Tibial artery (tissue), 4 donors: ENCODE results near the gene DCST1.

Source experiments
- DNase-seq, 2 donors: peaks; one replicate each; pipeline ENCODE4 v3.0.0-alpha.2; 2019
- H3K27ac ChIP-seq, 2 donors: fragments of 200-600 bp; sonication (generic) in 1 of 2; 1 replicate in 1 of 2; 2 replicates in 1 of 2; pipeline ENCODE4 v1.5.1; 2018 to 2019; ENCODE audit warnings: mild to moderate bottlenecking in 1 of 2
- H3K27me3 ChIP-seq, 2 donors: fragments of 200-600 bp; sonication (generic) in 1 of 2; one replicate each; pipeline versions ENCODE4 v1.5.1 to v1.6.0; 2016 to 2019
- H3K36me3 ChIP-seq, 3 donors: fragments of 200-600 bp; sonication (generic) in 2 of 3; one replicate each; pipeline ENCODE4 v1.5.1; 2016 to 2019; ENCODE audit warnings: mild to moderate bottlenecking in 2 of 3
- H3K4me1 ChIP-seq, 4 donors: fragments of 200-600 bp; sonication (generic) in 2 of 4; 1 replicate in 3 of 4; 2 replicates in 1 of 4; pipeline ENCODE4 v1.5.1; 2016 to 2019
- H3K4me3 ChIP-seq, 2 donors: fragments of 200-600 bp; sonication (generic) in 1 of 2; 1 replicate in 1 of 2; 2 replicates in 1 of 2; pipeline ENCODE4 v1.5.1; 2018 to 2019; ENCODE audit warnings: mild to moderate bottlenecking in 2 of 2
- H3K9me3 ChIP-seq, 3 donors: fragments of 200-600 bp; sonication (generic) in 1 of 3; one replicate each; pipeline ENCODE4 v1.5.1; 2016 to 2019
- CTCF ChIP-seq, 2 experiments: fragments of 200-600 bp in 1 of 2; fragments of 450-650 bp in 1 of 2; IDR thresholded peaks; one replicate each; pipeline ENCODE4 v1.5.1; 2017 to 2019; ENCODE audit warnings: antibody characterized with exemption in 2 of 2, mild to moderate bottlenecking in 1 of 2, moderate library complexity in 1 of 2
- intact Hi-C: fragments of 100-400 bp; cut with DNase I; formaldehyde crosslinking; loops from one replicate; pipeline ENCODE4 v1.15.0; 2023; ENCODE audit warnings: low total_unique reads

The DCST1 gene

GRCh38 chr1:155002464-155003226 is 31.0 kb upstream of the DCST1 start, which contains the start of gene ZBTB7B:
TSS of gene ZBTB7B (plus strand) at chr1:155002802. CDS start at chr1:155014661, 11,859 bp downstream.
- Histone ChIP-seq H3K27ac (peak within 1 kb of the TSS; percentile 95 to 96), H3K36me3 (no peaks in the 10 kb centered on the region), H3K4me3 (peak within 1 kb of the TSS; percentile 87 to 96), H3K9me3 (no peaks in the 10 kb centered on the region), H3K4me1 (peaks cover 0 to 57% (median 55%) of the 10 kb centered on the region in 4 donors), H3K27me3 (no peaks in the 10 kb centered on the region)
- no peak for TF ChIP-seq CTCF (IDR thresholded peaks at IDR 0.05)
- peak in 1 of 2 donors; percentile 49 for DNase-seq
- intact Hi-C loops = no loop called here

GRCh38 chr1:155003227-155003765 is 30.3 kb upstream of the DCST1 start:
- H3K27me3 ChIP-seq = no peaks in the 10 kb centered on the region
- H3K27ac ChIP-seq = peak overlapping the region; percentile 95 to 96
- H3K4me1 ChIP-seq = peaks cover 0 to 63% (median 61%) of the 10 kb centered on the region in 4 donors
- peak overlapping the region; percentile 87 to 96 for H3K4me3 ChIP-seq
- no peaks in the 10 kb centered on the region for H3K9me3 ChIP-seq
- TF ChIP-seq CTCF (IDR thresholded peaks at IDR 0.05) = no peak
- intact Hi-C loops = no loop called here
- no peaks in the 10 kb centered on the region for H3K36me3 ChIP-seq
- peak in 1 of 2 donors; percentile 55 for DNase-seq

GRCh38 chr1:155003766-155004351 is 29.8 kb upstream of the DCST1 start:
- no peak for TF ChIP-seq CTCF (IDR thresholded peaks at IDR 0.05)
- Histone ChIP-seq H3K36me3 (no peaks in the 10 kb centered on the region), H3K27me3 (no peaks in the 10 kb centered on the region), H3K4me3 (peak overlapping the region; percentile 87 to 96), H3K9me3 (no peaks in the 10 kb centered on the region), H3K27ac (peak overlapping the region; percentile 95 to 96), H3K4me1 (peaks cover 0 to 66% (median 62%) of the 10 kb centered on the region in 4 donors)
- intact Hi-C loops = no loop called here
- DNase-seq = peak; percentile 77 to 88

GRCh38 chr1:155004352-155005075 is 29.1 kb upstream of the DCST1 start:
- DNase-seq = no peak
- Histone ChIP-seq H3K27ac (peak overlapping the region; percentile 95 to 96), H3K27me3 (no peaks in the 10 kb centered on the region), H3K4me1 (peaks cover 0 to 65% (median 56%) of the 10 kb centered on the region in 4 donors), H3K4me3 (peak overlapping the region; percentile 87 to 96), H3K9me3 (no peaks in the 10 kb centered on the region), H3K36me3 (no peaks in the 10 kb centered on the region)
- TF ChIP-seq CTCF (IDR thresholded peaks at IDR 0.05) = no peak
- intact Hi-C loops = no loop called here
